MV-4-11 (cell line): Measurements from ENCODE around the gene GAPDH.
"Not testable (repeated sequence)": the region's sequence is repeated elsewhere in the genome, so short reads cannot be mapped to it uniquely, and the experiment has no call there.

Source experiments
- DNase-seq: peaks from one replicate; lab custom pipeline; 2025; lab: John Stamatoyannopoulos, UW

Gene GAPDH

GRCh38 chr12:6563448-6564050 lies 29.2 kb downstream of the GAPDH start:
- peak; percentile 47 for DNase-seq

- peak; percentile 22 for DNase-seq
Measured at GRCh38 chr12:6567112-6567670, 32.9 kb downstream of the GAPDH start.

- no peak for DNase-seq
Measured at GRCh38 chr12:6569312-6569711, 35.0 kb downstream of the GAPDH start.

GRCh38 chr12:6569786-6570185 lies 35.5 kb downstream of the GAPDH start:
- DNase-seq = no peak

GRCh38 chr12:6570264-6570887 lies 36.1 kb downstream of the GAPDH start:
- DNase-seq = peak; percentile 42

GRCh38 chr12:6573001-6573400 lies 38.7 kb downstream of the GAPDH start:
- DNase-seq = no peak

- DNase-seq = no peak
Measured at GRCh38 chr12:6574576-6575295, 40.4 kb downstream of the GAPDH start.

GRCh38 chr12:6575648-6576047 lies 41.3 kb downstream of the GAPDH start:
- DNase-seq = no peak

GRCh38 chr12:6582196-6582595 lies 47.9 kb downstream of the GAPDH start:
- DNase-seq = no peak

GRCh38 chr12:6582959-6583358 lies 48.6 kb downstream of the GAPDH start:
- DNase-seq = no peak

- no peak for DNase-seq
Measured at GRCh38 chr12:6584293-6584692, 50.0 kb downstream of the GAPDH start.

- DNase-seq = not testable (repeated sequence)
Measured at GRCh38 chr12:6586569-6586968, 52.3 kb downstream of the GAPDH start.
